ENCODE data around the gene SLX9.

Gene SLX9

GRCh38 chr21:44965251-44966022, 25.6 kb downstream of the SLX9 start:
- no peak overlapping the region for H3K27ac ChIP-seq
- TF ChIP-seq CTCF (IDR thresholded peaks at IDR 0.05): no peak
- TF ChIP-seq ZFX (IDR thresholded peaks at IDR 0.05; ENCODE audit: borderline replicate concordance): no peak

- TF ChIP-seq CTCF (IDR thresholded peaks at IDR 0.05): no peak
- no peak for TF ChIP-seq ZFX (IDR thresholded peaks at IDR 0.05; ENCODE audit: borderline replicate concordance)
- H3K27ac ChIP-seq: no peak overlapping the region
Observed at GRCh38 chr21:44966135-44967081, 26.6 kb downstream of the SLX9 start.

GRCh38 chr21:44967082-44968047, 27.5 kb downstream of the SLX9 start:
- TF ChIP-seq ZFX (IDR thresholded peaks at IDR 0.05; ENCODE audit: borderline replicate concordance) (no peak), CTCF (IDR thresholded peaks at IDR 0.05) (no peak)
- no peak overlapping the region for H3K27ac ChIP-seq

GRCh38 chr21:44969066-44969670, 29.3 kb downstream of the SLX9 start:
- no peak overlapping the region for H3K27ac ChIP-seq
- TF ChIP-seq CTCF (IDR thresholded peaks at IDR 0.05) (no peak), ZFX (IDR thresholded peaks at IDR 0.05; ENCODE audit: borderline replicate concordance) (no peak)

GRCh38 chr21:44969931-44970755, 30.3 kb downstream of the SLX9 start:
- TF ChIP-seq CTCF (IDR thresholded peaks at IDR 0.05) (no peak), ZFX (IDR thresholded peaks at IDR 0.05; ENCODE audit: borderline replicate concordance) (no peak)
- H3K27ac ChIP-seq: no peak overlapping the region
